HG03558 (cell line): Measurements from ENCODE around the gene MAP2K5.
"Not testable (repeated sequence)": the region's sequence is repeated elsewhere in the genome, so short reads cannot be mapped to it uniquely, and the experiment has no call there.

ENCODE experiments used
- ATAC-seq: cut with Tn5 transposase; IDR thresholded peaks from one replicate; pipeline ENCODE4 v1.9.1; 2021; ENCODE audit warnings: moderate number of reproducible peaks; ENCODE audit not compliant: unreplicated experiment; ENCODE audit errors: extremely low read depth

MAP2K5 gene

GRCh38 chr15:67590191-67590590 lies 47.7 kb downstream of the MAP2K5 start:
- no peak for ATAC-seq

- no peak for ATAC-seq
These were observed 49.7 kb downstream of the MAP2K5 start for GRCh38 chr15:67592245-67592644.

GRCh38 chr15:67593562-67593961 lies 51.1 kb downstream of the MAP2K5 start:
- ATAC-seq: no peak

GRCh38 chr15:67594770-67595169 lies 52.3 kb downstream of the MAP2K5 start:
- ATAC-seq: no peak

GRCh38 chr15:67595572-67595971 lies 53.1 kb downstream of the MAP2K5 start:
- ATAC-seq: no peak

GRCh38 chr15:67601073-67601472 lies 58.6 kb downstream of the MAP2K5 start:
- ATAC-seq: no peak

- no peak for ATAC-seq
These were observed 60.6 kb downstream of the MAP2K5 start for GRCh38 chr15:67603063-67603462.

- ATAC-seq: no peak
These were observed 63.4 kb downstream of the MAP2K5 start for GRCh38 chr15:67605871-67606270.

GRCh38 chr15:67606742-67607141 lies 64.2 kb downstream of the MAP2K5 start:
- ATAC-seq: no peak

- no peak for ATAC-seq
These were observed 64.8 kb downstream of the MAP2K5 start for GRCh38 chr15:67607329-67607728.

GRCh38 chr15:67607959-67608637 lies 65.6 kb downstream of the MAP2K5 start:
- ATAC-seq: no peak

GRCh38 chr15:67608638-67608959 lies 66.1 kb downstream of the MAP2K5 start:
- no peak for ATAC-seq

GRCh38 chr15:67611370-67612369 lies 69.2 kb downstream of the MAP2K5 start:
- no peak for ATAC-seq

GRCh38 chr15:67613211-67613610 lies 70.7 kb downstream of the MAP2K5 start:
- no peak for ATAC-seq

- no peak for ATAC-seq
These were observed 71.2 kb downstream of the MAP2K5 start for GRCh38 chr15:67613708-67614107.

- ATAC-seq: not testable (repeated sequence)
These were observed 72.6 kb downstream of the MAP2K5 start for GRCh38 chr15:67615131-67615534.

- ATAC-seq: no peak
These were observed 75.8 kb downstream of the MAP2K5 start for GRCh38 chr15:67618297-67618696.

- ATAC-seq: no peak
These were observed 79.6 kb downstream of the MAP2K5 start for GRCh38 chr15:67622110-67622509.

- ATAC-seq: no peak
These were observed 89.8 kb downstream of the MAP2K5 start for GRCh38 chr15:67632261-67632660.

GRCh38 chr15:67635950-67636349 lies 93.4 kb downstream of the MAP2K5 start:
- not testable (repeated sequence) for ATAC-seq

- ATAC-seq: no peak
These were observed 97.1 kb downstream of the MAP2K5 start for GRCh38 chr15:67639591-67639990.
